HCT116 (cell line): ENCODE measurements around the gene DENND5A.

ENCODE experiments used
- CTCF ChIP-seq, 3 experiments: fragments of 200-600 bp in 1 of 3; sonication (generic) in 1 of 3; IDR thresholded peaks in 2 of 3; conservative IDR thresholded peaks in 1 of 3; 2 replicates each; pipeline ENCODE4 v1.5.1; 2012 to 2017; ENCODE audit warnings: low read depth in 2 of 3, low read length in 2 of 3, antibody characterized with exemption in 1 of 3, borderline replicate concordance in 1 of 3, control low read depth in 1 of 3, mild to moderate bottlenecking in 1 of 3, mixed read lengths in 1 of 3, mixed run types in 1 of 3, moderate library complexity in 1 of 3; ENCODE audit not compliant: insufficient read depth in 1 of 3
- EGR1 ChIP-seq: IDR thresholded peaks from 2 replicates; pipeline ENCODE4 v1.6.1; 2012; ENCODE audit warnings: low read depth
- POLR2A ChIP-seq: IDR thresholded peaks from 2 replicates; pipeline ENCODE4 v1.7.0; 2011; ENCODE audit warnings: borderline replicate concordance; ENCODE audit not compliant: insufficient read depth, insufficient read length; ENCODE audit errors: extremely low read depth
- POLR2AphosphoS5 ChIP-seq: IDR thresholded peaks from 2 replicates; pipeline ENCODE4 v1.6.1; 2011; ENCODE audit warnings: mild to moderate bottlenecking, low read depth, low read length, moderate library complexity
- SIN3A ChIP-seq: IDR thresholded peaks from 2 replicates; pipeline ENCODE4 v1.6.1; 2012; ENCODE audit warnings: low read depth
- SRF ChIP-seq: IDR thresholded peaks from 2 replicates; pipeline ENCODE4 v1.6.1; 2012; ENCODE audit warnings: low read depth
- TCF7L2 ChIP-seq: IDR thresholded peaks from 2 replicates; pipeline ENCODE4 v1.7.0; 2011; ENCODE audit warnings: borderline replicate concordance, inconsistent platforms; ENCODE audit not compliant: insufficient read depth, insufficient read length; ENCODE audit errors: extremely low read depth

GRCh38 chr11:9143721-9144120 is 121.4 kb downstream of the DENND5A start:
- TF ChIP-seq CTCF (IDR thresholded peaks at IDR 0.05 in 2 of 3, conservative IDR thresholded peaks at IDR 0.05 in 1 of 3; ENCODE audit: borderline replicate concordance in 1 of 3, insufficient read depth in 1 of 3, low read depth in 2 of 3, low read length in 2 of 3): no peak
- no peak for TF ChIP-seq POLR2A
- no peak for TF ChIP-seq POLR2AphosphoS5
- no peak for TF ChIP-seq EGR1
- TF ChIP-seq TCF7L2: no peak
- no peak for TF ChIP-seq SIN3A
- no peak for TF ChIP-seq SRF
